ENCODE results near the gene CD27.

CD27 gene

DNA sequence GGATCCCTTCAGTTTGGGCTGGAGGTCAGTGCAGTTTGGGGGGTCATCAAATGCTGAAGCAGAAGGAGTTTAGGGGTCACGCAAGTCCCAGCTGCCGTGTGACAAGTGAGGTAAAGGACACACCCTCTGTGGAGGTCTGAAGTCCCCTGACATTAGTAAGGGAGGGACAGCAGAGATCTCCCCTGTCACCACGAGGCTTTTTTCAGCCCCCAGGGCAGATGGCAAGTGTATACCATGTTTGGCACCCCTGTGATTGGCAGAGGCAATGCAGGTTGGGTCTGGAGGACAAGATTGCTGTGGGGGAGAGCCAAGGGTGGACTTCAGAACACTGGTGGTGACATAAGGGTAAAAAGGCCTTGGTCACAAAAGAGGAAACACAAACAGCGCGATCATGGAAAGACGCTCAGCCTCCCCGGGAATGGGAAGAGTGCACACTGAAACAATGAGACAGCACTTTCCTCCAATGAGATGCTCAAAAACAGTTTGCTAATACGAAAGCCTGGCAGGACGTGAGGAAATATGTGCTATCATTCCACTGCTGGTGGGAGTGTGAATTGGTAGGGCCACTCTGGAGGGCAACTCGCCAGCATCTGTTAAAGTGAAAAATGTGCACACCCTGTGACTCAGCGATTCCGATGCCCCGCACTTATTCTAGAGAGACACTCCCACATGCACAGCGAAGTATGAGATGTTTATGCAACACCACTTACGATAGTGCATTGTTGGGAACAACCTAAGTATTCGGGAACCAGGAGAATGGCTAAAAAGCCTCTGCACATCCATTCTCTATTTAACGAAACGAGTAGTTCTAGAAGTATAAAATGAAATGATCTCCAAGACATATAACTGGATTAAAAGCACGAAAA lies 14.4 kb upstream of the CD27 start:
- H3K4me2 ChIP-seq (ENCODE audit: low read length) = no peak overlapping the region
- no peaks in the 10 kb centered on the region for H3K36me3 ChIP-seq (replicated peaks; ENCODE audit: low read depth, low read length)
- H4K20me1 ChIP-seq (ENCODE audit: insufficient read depth, low read length) = no peaks in the 10 kb centered on the region
- peaks cover 21% of the 10 kb centered on the region for H3K4me1 ChIP-seq (ENCODE audit: low read length)
- no peaks in the 10 kb centered on the region for H3K79me2 ChIP-seq (ENCODE audit: low read length)
- TF ChIP-seq, protein P1, sequence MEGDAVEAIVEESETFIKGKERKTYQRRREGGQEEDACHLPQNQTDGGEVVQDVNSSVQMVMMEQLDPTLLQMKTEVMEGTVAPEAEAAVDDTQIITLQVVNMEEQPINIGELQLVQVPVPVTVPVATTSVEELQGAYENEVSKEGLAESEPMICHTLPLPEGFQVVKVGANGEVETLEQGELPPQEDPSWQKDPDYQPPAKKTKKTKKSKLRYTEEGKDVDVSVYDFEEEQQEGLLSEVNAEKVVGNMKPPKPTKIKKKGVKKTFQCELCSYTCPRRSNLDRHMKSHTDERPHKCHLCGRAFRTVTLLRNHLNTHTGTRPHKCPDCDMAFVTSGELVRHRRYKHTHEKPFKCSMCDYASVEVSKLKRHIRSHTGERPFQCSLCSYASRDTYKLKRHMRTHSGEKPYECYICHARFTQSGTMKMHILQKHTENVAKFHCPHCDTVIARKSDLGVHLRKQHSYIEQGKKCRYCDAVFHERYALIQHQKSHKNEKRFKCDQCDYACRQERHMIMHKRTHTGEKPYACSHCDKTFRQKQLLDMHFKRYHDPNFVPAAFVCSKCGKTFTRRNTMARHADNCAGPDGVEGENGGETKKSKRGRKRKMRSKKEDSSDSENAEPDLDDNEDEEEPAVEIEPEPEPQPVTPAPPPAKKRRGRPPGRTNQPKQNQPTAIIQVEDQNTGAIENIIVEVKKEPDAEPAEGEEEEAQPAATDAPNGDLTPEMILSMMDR (IDR thresholded peaks at IDR 0.05; ENCODE audit: low read depth, low read length) = no peak
- no peak for TF ChIP-seq EZH2phosphoT487 (IDR thresholded peaks at IDR 0.05; ENCODE audit: low read depth)
- H2AFZ ChIP-seq (ENCODE audit: low read depth, low read length) = peak overlapping the region; percentile 83; the same call in 1 of the 2 replicates
- no peak overlapping the region for H3K27ac ChIP-seq (ENCODE audit: low read length)
- no peak overlapping the region for H3K9ac ChIP-seq (ENCODE audit: low read length)
- no peaks in the 10 kb centered on the region for H3K9me3 ChIP-seq (ENCODE audit: insufficient read depth, low read length)
- H3K27me3 ChIP-seq (ENCODE audit: low read depth, low read length) = no peaks in the 10 kb centered on the region
- H3K4me3 ChIP-seq (ENCODE audit: low read length) = no peak overlapping the region

DNA sequence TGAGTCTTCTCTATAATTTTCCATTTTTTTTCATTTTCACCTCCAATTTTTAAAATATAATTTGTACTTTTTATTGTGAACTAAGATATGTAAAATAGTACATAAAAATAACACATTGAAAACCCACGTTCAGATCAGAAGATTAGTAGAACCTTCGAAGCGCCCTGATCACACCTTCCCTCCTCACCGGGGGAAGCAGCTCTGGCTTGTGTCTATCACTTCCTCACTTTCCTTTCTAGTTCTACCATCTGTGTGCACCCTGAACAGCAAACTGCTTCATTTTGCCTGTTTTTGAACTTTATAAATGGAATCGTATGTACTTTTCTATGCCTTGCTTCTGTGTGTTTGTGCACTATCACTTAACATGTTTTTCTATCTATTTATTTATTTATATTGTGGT lies 11.8 kb upstream of the CD27 start:
- TF ChIP-seq, protein P1 (IDR thresholded peaks at IDR 0.05; ENCODE audit: low read depth, low read length) = no peak
- H3K4me1 ChIP-seq (ENCODE audit: low read length) = peaks cover 6% of the 10 kb centered on the region; the same call in 1 of the 2 replicates
- H3K27ac ChIP-seq (ENCODE audit: low read length) = no peak overlapping the region
- no peak overlapping the region for H3K4me2 ChIP-seq (ENCODE audit: low read length)
- no peak overlapping the region for H2AFZ ChIP-seq (ENCODE audit: low read depth, low read length)
- no peaks in the 10 kb centered on the region for H3K36me3 ChIP-seq (replicated peaks; ENCODE audit: low read depth, low read length)
- H4K20me1 ChIP-seq (ENCODE audit: insufficient read depth, low read length) = no peaks in the 10 kb centered on the region
- no peaks in the 10 kb centered on the region for H3K27me3 ChIP-seq (ENCODE audit: low read depth, low read length)
- no peak overlapping the region for H3K9ac ChIP-seq (ENCODE audit: low read length)
- no peak overlapping the region for H3K4me3 ChIP-seq (ENCODE audit: low read length)
- H3K79me2 ChIP-seq (ENCODE audit: low read length) = no peaks in the 10 kb centered on the region
- no peaks in the 10 kb centered on the region for H3K9me3 ChIP-seq (ENCODE audit: insufficient read depth, low read length)

DNA sequence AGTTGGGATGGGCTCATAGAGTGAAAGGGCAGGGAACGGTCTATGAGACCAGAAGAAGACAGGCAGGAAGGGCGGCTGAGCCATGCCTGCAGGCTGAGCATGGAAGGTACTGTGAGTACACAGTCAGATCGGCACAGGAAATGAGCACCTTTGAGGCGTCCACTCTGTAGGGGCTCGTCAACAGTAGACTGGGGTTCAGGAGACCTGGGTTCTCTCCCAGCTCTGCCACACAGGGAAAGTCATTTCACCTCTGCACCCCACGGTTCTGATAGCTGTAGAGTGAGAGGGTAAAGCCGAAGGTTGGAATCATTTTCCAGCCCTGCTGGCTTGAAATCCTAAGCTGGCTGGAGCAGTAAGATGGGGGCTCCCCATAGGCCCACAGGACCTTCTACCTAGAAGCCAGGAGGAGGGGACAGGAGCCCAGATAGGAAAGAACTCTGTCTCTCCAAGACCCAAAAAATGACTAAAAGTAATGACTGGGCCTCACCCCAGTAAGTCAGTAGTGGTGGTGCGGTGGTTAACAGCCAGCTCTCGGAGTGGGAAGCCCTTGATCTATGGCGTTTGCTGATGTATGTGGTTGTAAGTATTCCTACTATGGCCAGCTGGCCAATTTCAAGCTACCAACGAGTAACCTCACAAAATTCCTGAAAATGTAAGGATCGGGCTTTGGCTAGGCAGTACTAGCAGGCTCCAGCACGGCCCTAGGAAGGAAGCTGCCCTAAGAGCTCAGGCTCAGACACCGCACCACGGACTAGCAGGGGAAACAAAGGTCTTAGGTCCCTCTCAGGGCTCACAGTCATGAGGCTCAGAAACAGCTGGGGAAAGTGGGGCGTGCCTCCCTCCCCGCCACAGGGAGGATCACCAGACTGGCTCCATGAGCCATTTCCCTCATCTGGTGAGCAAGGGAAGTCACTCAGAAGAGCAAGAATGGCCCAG lies 10.3 kb upstream of the CD27 start:
- H3K27ac ChIP-seq (ENCODE audit: low read length) = no peak overlapping the region
- no peak overlapping the region for H2AFZ ChIP-seq (ENCODE audit: low read depth, low read length)
- H3K4me1 ChIP-seq (ENCODE audit: low read length) = peaks cover 6% of the 10 kb centered on the region; the same call in 1 of the 2 replicates
- H3K4me2 ChIP-seq (ENCODE audit: low read length) = no peak overlapping the region
- no peaks in the 10 kb centered on the region for H3K36me3 ChIP-seq (replicated peaks; ENCODE audit: low read depth, low read length)
- no peaks in the 10 kb centered on the region for H3K9me3 ChIP-seq (ENCODE audit: insufficient read depth, low read length)
- no peaks in the 10 kb centered on the region for H3K27me3 ChIP-seq (ENCODE audit: low read depth, low read length)
- no peak for TF ChIP-seq EZH2phosphoT487 (IDR thresholded peaks at IDR 0.05; ENCODE audit: low read depth)
- TF ChIP-seq, protein P1 (IDR thresholded peaks at IDR 0.05; ENCODE audit: low read depth, low read length) = no peak
- no peaks in the 10 kb centered on the region for H3K79me2 ChIP-seq (ENCODE audit: low read length)
- no peaks in the 10 kb centered on the region for H4K20me1 ChIP-seq (ENCODE audit: insufficient read depth, low read length)
- no peak overlapping the region for H3K9ac ChIP-seq (ENCODE audit: low read length)
- no peak overlapping the region for H3K4me3 ChIP-seq (ENCODE audit: low read length)
